DOHH2 (cell line): Measurements from ENCODE around the gene TPCN2.

Source experiments
- EZH2phosphoT487 ChIP-seq: fragments of 200-600 bp; sonication (generic); IDR thresholded peaks from 2 replicates; pipeline ENCODE4 v1.6.1; 2017; ENCODE audit warnings: borderline replicate concordance, mild to moderate bottlenecking, antibody characterized with exemption, low read length, moderate library complexity, mixed read lengths
- TF ChIP-seq, protein P1 (sequence below): fragments of 200-600 bp; sonication (generic); IDR thresholded peaks from one replicate; pipeline ENCODE4 v1.5.1; 2014; ENCODE audit warnings: antibody characterized with exemption, mild to moderate bottlenecking, low read depth, low read length; ENCODE audit not compliant: poor library complexity, severe bottlenecking

DNA sequence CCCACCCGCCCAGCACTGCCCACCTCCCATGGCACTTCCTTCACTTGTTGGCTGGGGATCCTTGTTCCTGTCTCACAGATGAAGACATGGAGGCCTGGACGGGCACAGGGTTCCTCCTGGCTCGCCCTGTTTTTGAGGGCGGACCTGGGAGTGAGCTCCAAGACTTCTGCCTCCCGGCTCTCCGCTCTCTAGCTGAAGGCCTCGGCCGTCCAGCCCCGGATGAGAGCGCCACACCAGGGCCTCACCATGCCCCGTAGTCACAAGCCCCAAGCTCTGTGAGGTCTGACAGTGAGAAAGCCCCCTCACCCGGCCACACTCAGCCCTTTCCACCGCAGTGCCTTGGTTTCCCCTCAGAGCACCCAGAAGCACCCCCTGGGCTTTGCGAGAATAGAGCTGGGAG is 9.1 kb downstream of the TPCN2 start:
- TF ChIP-seq EZH2phosphoT487, result no peak
- TF ChIP-seq, protein P1, sequence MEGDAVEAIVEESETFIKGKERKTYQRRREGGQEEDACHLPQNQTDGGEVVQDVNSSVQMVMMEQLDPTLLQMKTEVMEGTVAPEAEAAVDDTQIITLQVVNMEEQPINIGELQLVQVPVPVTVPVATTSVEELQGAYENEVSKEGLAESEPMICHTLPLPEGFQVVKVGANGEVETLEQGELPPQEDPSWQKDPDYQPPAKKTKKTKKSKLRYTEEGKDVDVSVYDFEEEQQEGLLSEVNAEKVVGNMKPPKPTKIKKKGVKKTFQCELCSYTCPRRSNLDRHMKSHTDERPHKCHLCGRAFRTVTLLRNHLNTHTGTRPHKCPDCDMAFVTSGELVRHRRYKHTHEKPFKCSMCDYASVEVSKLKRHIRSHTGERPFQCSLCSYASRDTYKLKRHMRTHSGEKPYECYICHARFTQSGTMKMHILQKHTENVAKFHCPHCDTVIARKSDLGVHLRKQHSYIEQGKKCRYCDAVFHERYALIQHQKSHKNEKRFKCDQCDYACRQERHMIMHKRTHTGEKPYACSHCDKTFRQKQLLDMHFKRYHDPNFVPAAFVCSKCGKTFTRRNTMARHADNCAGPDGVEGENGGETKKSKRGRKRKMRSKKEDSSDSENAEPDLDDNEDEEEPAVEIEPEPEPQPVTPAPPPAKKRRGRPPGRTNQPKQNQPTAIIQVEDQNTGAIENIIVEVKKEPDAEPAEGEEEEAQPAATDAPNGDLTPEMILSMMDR, result no peak
